SK-N-SH treated with all-trans-retinoic acid at 6 μM for 48 hours (cell line): Measurements from ENCODE around the gene CCL5.

ENCODE experiments used
- ESRRG ChIP-seq: fragments of 250-450 bp; sonication (Bioruptor Pico); IDR thresholded peaks from 2 replicates; pipeline ENCODE4 v1.6.1; 2021; ENCODE audit warnings: mild to moderate bottlenecking
- PATZ1 ChIP-seq: fragments of 250-450 bp; sonication (Bioruptor Pico); IDR thresholded peaks from 2 replicates; pipeline ENCODE4 v1.8.0; 2020; ENCODE audit warnings: mild to moderate bottlenecking, moderate library complexity, borderline replicate concordance
- RARB ChIP-seq: fragments of 250-450 bp; sonication (Bioruptor Pico); IDR thresholded peaks from 2 replicates; pipeline ENCODE4 v1.8.0; 2021; ENCODE audit warnings: mild to moderate bottlenecking, moderate library complexity
- SNAI2 ChIP-seq: fragments of 250-450 bp; sonication (Bioruptor Pico); IDR thresholded peaks from 2 replicates; pipeline ENCODE4 v1.5.0; 2020; ENCODE audit warnings: mild to moderate bottlenecking, moderate library complexity
- ZFP3 ChIP-seq: fragments of 250-450 bp; sonication (Bioruptor Pico); IDR thresholded peaks from 2 replicates; pipeline ENCODE4 v1.5.0; 2020; ENCODE audit warnings: mild to moderate bottlenecking, moderate library complexity
- ZFP30 ChIP-seq: fragments of 450-650 bp; formaldehyde crosslinking; IDR thresholded peaks from 2 replicates; pipeline ENCODE4 v1.5.0; 2022; ENCODE audit warnings: mild to moderate bottlenecking, moderate library complexity

GRCh38 chr17:35912942-35913341 lies 32.8 kb upstream of the CCL5 start:
- TF ChIP-seq ZFP30 (CRISPR knock-in tag) (no peak), SNAI2 (no peak), ESRRG (CRISPR knock-in tag) (no peak), PATZ1 (CRISPR knock-in tag) (no peak), RARB (CRISPR knock-in tag) (no peak), ZFP3 (CRISPR knock-in tag) (no peak)
